Measurements from ENCODE around the gene ADAR.

The ADAR gene

GRCh38 chr1:154557939-154558719 lies 49.9 kb downstream of the ADAR start, which contains the start of gene UBE2Q1:
Gene UBE2Q1 (minus strand): TSS chr1:154558662. CDS start chr1:154558553, 109 bp downstream.
- peak; percentile 20 for DNase-seq (ENCODE audit: low read depth)

GRCh38 chr1:154557248-154557938 lies 50.6 kb downstream of the ADAR start:
- DNase-seq (ENCODE audit: low read depth) = no peak

DNA sequence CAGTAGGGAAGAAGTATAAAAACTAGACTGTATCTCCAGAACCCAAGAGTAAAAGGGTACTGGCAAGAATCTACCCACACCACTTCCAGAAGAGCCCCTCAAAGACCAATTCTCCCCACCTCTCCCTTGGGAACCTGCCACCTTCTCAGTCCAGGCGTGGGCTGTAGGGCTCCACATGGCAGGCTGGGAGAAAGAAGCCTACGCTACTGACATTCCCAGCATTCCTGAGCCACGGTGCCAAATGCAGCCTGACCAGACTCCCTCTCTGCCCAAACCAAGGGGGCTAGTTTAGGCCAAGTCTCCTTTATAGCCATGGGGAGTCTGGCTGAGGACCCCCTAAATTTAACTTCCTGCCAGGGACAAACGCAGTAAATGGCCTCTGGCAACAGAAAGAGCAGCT lies 51.6 kb downstream of the ADAR start:
- DNase-seq (ENCODE audit: low read depth) = no peak

- DNase-seq (ENCODE audit: low read depth) = no peak
Observed at GRCh38 chr1:154553056-154554030, 54.6 kb downstream of the ADAR start.

DNA sequence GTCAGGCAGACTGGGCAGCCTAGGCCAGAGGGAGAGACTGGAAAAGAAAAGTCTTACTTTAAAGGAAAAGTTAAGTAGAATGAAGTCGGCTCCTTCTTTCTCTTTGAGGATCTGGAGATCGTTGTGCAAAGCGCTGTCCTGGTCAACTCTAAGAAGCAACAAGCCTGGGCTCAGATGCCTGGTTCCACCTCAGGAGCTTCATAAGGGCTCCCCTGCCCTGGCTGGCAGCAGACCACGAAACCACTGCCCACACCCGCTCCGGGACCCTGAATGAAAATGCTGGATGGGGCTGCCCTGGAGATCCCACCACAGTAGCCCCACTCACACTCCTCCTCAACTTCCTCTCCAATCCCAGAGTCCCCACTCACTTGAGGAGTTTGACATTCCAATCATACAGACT lies 56.0 kb downstream of the ADAR start:
- no peak for DNase-seq (ENCODE audit: low read depth)

DNA sequence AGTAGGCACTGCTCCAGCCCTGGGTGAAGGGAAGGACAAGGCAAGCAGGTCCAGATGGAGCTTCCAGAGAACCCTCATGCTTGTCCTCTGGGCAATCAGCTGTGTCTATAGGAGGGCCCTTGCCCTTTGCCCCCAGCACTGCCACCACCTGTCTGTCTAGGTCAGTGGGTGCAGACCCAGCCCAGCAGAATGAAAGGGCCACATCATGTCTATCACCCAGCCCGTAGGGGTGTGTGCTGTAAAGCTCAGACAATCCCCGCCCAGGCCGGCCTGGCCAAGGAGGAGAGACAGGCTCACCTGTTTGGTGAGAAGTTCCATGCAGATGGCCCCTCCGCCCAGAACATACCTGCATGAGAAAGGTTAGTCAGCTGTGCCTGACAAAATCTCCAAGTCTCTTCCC lies 56.5 kb downstream of the ADAR start:
- DNase-seq (ENCODE audit: low read depth) = no peak

GRCh38 chr1:154550657-154551056 lies 57.3 kb downstream of the ADAR start:
- DNase-seq (ENCODE audit: low read depth) = no peak

DNA sequence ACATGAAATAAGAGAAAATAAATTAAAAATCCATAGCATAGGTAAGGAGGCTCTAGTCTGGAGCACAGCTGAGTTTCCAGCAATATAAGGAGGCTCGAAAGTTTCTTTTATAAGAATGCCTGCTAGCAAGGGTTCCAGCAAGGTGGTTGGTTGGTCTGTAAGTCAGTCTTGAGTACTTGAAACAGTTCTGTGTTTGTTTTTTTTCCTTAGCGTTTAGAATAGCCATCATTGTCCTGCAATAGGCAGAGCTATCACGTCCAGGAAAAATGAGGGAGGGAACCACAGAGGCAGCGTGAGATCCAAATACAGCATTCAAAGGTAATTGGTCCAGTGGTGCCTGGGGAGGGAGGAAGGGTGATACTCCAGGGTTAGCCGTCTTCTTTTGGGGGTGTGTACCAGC lies 57.9 kb downstream of the ADAR start:
- no peak for DNase-seq (ENCODE audit: low read depth)

DNA sequence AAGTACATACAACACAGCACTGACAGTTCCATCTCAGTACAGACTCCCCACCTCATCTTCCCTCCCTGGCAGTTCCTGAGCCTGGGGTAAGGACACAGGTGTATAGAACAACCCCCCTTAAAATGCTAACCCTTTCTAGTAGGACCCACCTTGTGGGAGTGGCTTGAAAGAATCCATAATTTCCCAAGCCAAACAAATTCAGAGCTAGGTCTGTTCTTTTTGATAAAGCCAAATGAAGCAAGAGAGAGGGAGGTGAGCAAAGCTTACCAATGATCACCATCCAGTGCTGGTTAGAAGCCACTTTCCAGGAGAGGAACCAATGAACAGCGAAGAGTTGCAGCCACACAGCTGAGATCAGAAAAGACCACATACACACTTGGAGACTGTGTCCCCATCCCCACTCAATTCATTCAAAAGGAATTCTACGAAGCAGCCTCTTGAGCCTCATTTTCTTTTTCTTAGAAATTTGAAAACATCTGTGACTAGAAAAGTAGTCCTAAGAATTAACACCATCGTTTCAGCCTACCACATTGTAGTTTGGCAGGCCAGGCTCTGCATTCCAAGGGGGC lies 58.7 kb downstream of the ADAR start:
- DNase-seq (ENCODE audit: low read depth) = no peak

DNA sequence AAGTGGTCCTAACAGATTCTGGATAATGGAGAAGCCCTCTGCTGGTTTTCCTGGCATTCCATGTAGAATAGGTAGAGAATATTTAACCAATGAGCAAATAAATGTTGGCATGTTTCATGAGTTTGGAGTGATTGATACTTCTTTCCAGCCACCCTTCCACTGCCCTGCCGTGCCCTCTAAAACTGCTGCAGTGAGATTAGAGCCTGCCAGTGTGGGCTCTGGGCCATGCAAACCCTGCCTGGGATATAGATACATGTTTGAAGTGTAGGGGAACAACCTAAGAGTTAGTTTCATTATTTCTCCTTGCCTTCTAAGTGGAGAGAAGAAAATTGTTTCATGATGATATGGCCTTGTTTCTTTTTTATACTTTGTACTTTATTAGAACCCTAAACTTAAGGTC lies 60.0 kb downstream of the ADAR start:
- DNase-seq (ENCODE audit: low read depth) = no peak

GRCh38 chr1:154547105-154547732 lies 60.8 kb downstream of the ADAR start:
- no peak for DNase-seq (ENCODE audit: low read depth)

GRCh38 chr1:154546264-154547063 lies 61.5 kb downstream of the ADAR start:
- peak; percentile 13 for DNase-seq (ENCODE audit: low read depth)

GRCh38 chr1:154541231-154541630 lies 66.8 kb downstream of the ADAR start:
- no peak for DNase-seq (ENCODE audit: low read depth)

- DNase-seq (ENCODE audit: low read depth) = no peak
Observed at GRCh38 chr1:154539486-154540483, 68.2 kb downstream of the ADAR start.

DNA sequence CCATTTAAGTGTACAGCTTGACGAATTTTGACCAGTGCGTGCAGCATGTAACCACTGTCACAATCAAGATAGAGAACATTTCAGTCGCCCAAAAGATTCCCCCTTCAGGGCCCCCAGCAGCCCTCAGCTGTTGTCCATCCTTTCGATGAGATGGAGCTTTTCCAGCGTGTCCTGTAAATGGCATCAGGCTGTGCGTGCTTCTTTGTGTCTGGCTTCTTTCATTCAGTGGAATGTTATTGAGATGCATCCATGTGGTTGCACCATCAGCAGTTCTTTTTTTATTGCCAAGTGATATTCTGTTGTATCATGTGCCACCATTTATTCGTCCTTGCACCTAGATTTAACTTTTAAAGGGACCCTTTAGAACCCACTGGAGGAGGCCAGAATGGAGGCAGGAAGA lies 71.4 kb downstream of the ADAR start:
- no peak for DNase-seq (ENCODE audit: low read depth)

DNA sequence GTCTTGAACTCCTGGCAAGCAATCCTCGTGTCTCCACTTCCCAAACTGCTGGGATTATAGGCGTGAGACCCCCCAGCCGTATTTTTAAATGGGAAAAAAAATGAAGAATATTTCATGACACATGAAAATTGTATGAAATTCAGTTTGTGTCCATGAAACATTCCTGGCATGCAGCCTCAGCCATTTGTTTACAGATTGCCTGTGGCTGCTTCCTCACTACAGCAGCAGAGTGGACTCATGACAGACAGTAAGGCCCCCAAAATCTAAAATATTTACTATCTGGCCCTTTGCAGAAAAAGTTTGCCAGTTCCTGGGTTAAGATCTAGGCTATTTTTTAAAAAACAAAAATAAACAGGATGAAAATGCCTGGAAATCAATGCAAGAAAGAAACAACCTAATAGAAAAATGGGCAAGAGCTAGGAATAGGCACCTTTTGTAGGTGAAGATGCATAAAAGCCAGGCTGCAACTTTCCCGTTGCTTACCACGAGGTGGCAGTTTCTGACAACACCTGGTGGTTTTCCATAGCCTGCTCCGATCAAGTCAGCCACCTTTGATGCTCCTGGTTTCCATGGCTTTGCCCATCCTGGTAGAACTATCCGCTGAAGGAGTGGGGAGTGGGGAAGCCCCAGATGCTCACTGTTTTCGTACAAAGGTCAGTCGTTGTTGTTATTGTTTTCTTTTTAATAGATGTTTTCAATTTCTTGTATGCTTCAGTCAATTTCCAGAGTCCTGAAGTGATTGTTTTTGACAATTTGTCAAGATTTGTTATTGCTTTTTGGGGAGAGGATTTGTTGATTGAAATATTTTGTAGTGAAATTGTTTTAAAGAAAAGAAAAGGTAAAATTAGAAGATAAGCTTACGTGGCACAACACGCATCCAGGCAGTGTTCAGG lies 73.8 kb downstream of the ADAR start:
- DNase-seq (ENCODE audit: low read depth) = no peak
